ENCODE results near the gene ABHD15. TPM values are rescaled to one million over a fixed set of nuclear protein-coding genes. Genes with fewer than 3 reads are reported as not detected.

Gene ABHD15, protein sequence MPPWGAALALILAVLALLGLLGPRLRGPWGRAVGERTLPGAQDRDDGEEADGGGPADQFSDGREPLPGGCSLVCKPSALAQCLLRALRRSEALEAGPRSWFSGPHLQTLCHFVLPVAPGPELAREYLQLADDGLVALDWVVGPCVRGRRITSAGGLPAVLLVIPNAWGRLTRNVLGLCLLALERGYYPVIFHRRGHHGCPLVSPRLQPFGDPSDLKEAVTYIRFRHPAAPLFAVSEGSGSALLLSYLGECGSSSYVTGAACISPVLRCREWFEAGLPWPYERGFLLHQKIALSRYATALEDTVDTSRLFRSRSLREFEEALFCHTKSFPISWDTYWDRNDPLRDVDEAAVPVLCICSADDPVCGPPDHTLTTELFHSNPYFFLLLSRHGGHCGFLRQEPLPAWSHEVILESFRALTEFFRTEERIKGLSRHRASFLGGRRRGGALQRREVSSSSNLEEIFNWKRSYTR
- polyA plus RNA-seq (2012; ENCODE audit: low read depth, missing spikeins): 1.9 TPM

DNA sequence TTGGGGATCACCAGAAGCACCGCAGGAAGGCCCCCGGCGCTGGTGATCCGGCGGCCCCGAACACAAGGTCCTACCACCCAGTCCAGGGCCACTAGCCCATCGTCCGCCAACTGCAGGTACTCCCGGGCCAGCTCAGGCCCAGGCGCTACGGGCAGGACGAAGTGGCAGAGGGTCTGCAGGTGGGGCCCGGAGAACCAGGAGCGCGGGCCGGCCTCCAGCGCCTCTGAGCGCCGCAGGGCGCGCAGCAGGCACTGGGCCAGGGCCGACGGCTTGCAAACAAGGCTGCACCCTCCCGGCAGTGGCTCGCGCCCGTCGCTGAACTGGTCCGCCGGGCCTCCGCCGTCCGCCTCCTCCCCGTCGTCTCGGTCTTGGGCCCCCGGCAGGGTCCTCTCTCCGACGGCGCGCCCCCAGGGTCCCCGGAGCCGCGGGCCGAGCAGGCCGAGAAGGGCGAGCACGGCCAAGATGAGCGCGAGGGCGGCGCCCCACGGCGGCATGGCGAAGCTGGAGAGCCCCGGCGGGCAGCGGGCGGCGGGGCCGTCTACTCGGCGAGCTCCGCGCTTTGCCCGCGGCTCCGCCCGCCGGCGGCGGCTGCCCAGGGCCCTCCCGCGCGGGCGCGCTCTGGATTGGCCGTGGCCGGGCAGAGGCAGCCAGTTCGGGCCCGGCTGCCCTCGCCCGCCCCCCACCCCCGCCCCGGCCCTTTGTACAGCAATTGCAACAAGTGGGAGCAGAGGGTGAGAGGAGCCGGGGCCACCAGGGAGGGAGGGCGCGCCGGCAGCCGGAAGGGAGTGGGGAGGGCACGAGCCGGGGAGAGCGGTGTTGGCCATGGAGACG, at the start of gene ABHD15:
Gene ABHD15, minus strand, starts transcription at position 565 of the 831 bp plus-strand sequence. Its CDS starts 71 bp downstream, at position 494.
- peak; percentile 63 for DNase-seq (ENCODE audit: insufficient read length, low spot score)

DNA sequence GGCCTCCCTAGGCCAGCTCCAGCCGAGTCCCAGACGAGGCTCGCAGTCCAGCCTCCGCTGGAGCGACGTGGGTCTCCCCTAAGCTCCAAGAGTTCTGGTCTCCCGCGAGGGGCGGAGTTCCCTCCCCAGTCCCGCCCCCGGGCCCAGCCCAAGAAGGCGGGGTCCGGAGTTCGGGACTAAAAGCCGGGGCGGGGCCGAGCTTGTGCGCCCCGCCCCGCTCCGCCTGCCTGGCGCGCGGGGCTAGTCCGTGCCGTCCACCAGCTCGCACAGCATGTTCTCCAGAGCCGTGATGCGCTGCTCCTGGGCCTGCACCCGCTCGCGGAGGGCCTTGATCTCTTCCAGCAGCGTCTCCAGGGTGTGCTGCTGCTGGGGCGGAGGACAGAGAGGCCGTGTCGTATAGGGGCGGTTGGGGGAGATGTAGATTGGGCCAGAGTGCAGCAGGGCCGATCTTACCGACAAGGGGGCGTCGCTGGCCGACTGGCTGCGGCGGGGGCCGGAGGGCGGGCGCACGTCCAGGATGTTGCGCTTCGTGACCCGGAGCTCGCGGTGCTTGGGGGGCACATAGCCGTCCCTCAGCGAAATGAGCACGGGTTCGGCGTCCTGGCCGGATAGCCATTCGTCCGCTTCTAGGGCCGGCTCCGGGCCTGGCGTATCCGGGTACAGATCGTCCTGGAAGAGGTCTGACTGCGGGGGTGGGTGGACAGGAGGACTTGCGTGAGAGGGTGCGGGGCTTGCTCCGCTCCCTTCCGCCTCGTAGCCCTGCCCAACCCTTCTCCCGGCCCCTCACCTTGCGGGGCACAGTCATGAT, 48.9 kb upstream of the ABHD15 start:
- TF ChIP-seq TAF1 (IDR thresholded peaks at IDR 0.05; ENCODE audit: low read depth, low read length): no peak
- TF ChIP-seq PAX5 (IDR thresholded peaks at IDR 0.05; ENCODE audit: insufficient read depth, low read length, severe bottlenecking): no peak
- no peak for TF ChIP-seq POLR2AphosphoS5 (IDR thresholded peaks at IDR 0.05; ENCODE audit: low read depth, low read length)
- DNase-seq (ENCODE audit: insufficient read length, low spot score) (peak; percentile 90), FAIRE-seq (peak; percentile 90)

More for the DNA sequence above, at the start of gene ABHD15:
- peak; percentile 70 for FAIRE-seq
- TF ChIP-seq POLR2A (IDR thresholded peaks at IDR 0.05; ENCODE audit: low read depth, low read length) (no peak), SPI1 (IDR thresholded peaks at IDR 0.05; ENCODE audit: low read depth, low read length) (no peak), PAX5 (IDR thresholded peaks at IDR 0.05; ENCODE audit: insufficient read depth, low read length, severe bottlenecking) (no peak), POLR2AphosphoS5 (IDR thresholded peaks at IDR 0.05; ENCODE audit: low read depth, low read length) (no peak), TAF1 (IDR thresholded peaks at IDR 0.05; ENCODE audit: low read depth, low read length) (no peak), POU2F2 (IDR thresholded peaks at IDR 0.05; ENCODE audit: low read depth, low read length) (no peak)

DNA sequence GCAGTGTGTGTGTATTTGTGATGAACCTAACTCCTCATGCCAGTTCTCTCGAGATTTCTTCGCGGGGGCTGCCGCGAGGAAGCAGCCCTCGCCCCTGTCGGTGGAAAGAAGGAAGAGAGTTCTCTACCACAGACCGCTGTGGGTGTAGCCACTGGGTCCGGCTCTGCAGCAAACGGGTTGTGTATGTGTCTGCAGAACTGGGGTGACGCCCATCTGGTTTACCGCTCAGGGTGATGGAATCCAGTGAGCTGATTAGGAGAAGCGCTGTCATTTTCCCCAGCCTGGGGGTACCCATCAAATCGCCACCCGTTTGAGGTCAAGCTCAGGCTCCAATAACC, 48.2 kb upstream of the ABHD15 start:
- no peak for TF ChIP-seq POLR2A (IDR thresholded peaks at IDR 0.05; ENCODE audit: low read depth, low read length)
- DNase-seq (ENCODE audit: insufficient read length, low spot score) (peak; percentile 49), FAIRE-seq (no peak)

DNA sequence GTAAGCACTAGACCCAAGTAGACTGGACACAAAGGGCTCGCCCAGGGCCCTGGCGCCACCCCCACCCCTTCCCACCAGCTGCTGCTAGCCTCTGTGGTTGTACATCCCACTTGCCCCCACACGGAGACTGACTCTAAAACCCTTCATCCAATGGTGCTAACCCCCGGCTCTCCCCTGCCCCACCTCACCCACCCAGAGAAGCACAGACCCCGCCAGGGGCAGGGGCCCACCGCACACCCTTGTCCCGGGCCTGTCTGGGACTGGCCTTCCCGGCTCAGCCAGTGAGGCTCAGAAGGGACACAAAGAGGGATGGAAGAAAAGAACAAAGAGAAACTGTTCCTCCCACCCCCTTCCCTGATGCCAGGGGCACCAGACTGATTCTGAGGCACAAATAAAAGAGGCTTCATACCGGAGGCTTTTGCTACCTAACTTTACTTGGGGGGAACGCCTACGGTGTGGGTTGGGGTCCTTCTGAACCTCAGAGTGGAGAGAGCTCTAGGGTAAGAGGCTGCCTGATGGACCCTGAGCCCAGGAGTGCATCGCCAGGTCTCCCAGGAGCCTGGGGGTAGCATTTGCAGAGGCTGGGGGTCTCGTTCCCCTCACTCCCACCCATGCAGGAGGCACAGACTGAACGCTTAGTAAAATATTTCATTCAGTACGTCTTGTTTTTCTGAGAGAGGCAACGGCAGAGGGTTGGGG, 47.7 kb upstream of the ABHD15 start:
- DNase-seq (ENCODE audit: insufficient read length, low spot score) (no peak), FAIRE-seq (no peak)
- TF ChIP-seq PAX5 (IDR thresholded peaks at IDR 0.05; ENCODE audit: insufficient read depth, low read length, severe bottlenecking) (no peak), POLR2A (IDR thresholded peaks at IDR 0.05; ENCODE audit: low read depth, low read length) (no peak), SPI1 (IDR thresholded peaks at IDR 0.05; ENCODE audit: low read depth, low read length) (no peak), TAF1 (IDR thresholded peaks at IDR 0.05; ENCODE audit: low read depth, low read length) (no peak), POU2F2 (IDR thresholded peaks at IDR 0.05; ENCODE audit: low read depth, low read length) (no peak), POLR2AphosphoS5 (IDR thresholded peaks at IDR 0.05; ENCODE audit: low read depth, low read length) (no peak)

- no peak for FAIRE-seq
- no peak for DNase-seq (ENCODE audit: insufficient read length, low spot score)
- TF ChIP-seq POU2F2 (IDR thresholded peaks at IDR 0.05; ENCODE audit: low read depth, low read length) (no peak), SPI1 (IDR thresholded peaks at IDR 0.05; ENCODE audit: low read depth, low read length) (no peak), PAX5 (IDR thresholded peaks at IDR 0.05; ENCODE audit: insufficient read depth, low read length, severe bottlenecking) (no peak), TAF1 (IDR thresholded peaks at IDR 0.05; ENCODE audit: low read depth, low read length) (no peak), POLR2AphosphoS5 (IDR thresholded peaks at IDR 0.05; ENCODE audit: low read depth, low read length) (no peak), POLR2A (IDR thresholded peaks at IDR 0.05; ENCODE audit: low read depth, low read length) (no peak)
Observed at GRCh38 chr17:29613856-29614255, 47.0 kb upstream of the ABHD15 start.

DNA sequence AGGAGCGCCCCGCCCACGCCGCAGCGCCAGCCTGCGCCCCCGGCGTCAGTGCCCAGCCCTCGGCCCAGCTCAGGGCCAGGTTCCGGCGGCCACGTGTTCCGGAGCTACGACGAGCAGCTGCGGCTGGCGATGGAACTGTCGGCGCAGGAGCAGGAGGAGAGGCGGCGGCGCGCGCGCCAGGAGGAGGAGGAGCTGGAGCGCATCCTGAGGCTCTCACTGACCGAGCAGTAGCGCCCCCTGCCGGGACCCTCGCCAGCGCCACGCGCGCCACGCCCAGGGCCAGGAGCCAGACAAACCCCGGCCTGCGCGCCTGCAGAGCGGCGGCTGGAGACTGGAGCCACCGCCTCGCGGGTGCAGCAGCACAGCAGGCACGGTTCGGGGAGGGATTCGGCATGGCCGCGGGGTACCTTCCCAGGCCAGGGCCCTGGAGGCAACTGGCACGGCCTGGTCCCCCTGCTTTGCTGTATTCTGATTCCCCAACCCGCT, 46.6 kb upstream of the ABHD15 start:
- peak; percentile 92 for TF ChIP-seq PAX5 (IDR thresholded peaks at IDR 0.05; ENCODE audit: insufficient read depth, low read length, severe bottlenecking)
- no peak for TF ChIP-seq POLR2A (IDR thresholded peaks at IDR 0.05; ENCODE audit: low read depth, low read length)
- FAIRE-seq: peak; percentile 94
- DNase-seq (ENCODE audit: insufficient read length, low spot score): peak; percentile 76

- FAIRE-seq: no peak
- TF ChIP-seq PAX5 (IDR thresholded peaks at IDR 0.05; ENCODE audit: insufficient read depth, low read length, severe bottlenecking) (no peak), TAF1 (IDR thresholded peaks at IDR 0.05; ENCODE audit: low read depth, low read length) (no peak), POLR2A (IDR thresholded peaks at IDR 0.05; ENCODE audit: low read depth, low read length) (no peak), POLR2AphosphoS5 (IDR thresholded peaks at IDR 0.05; ENCODE audit: low read depth, low read length) (no peak), SPI1 (IDR thresholded peaks at IDR 0.05; ENCODE audit: low read depth, low read length) (no peak), POU2F2 (IDR thresholded peaks at IDR 0.05; ENCODE audit: low read depth, low read length) (no peak)
- no peak for DNase-seq (ENCODE audit: insufficient read length, low spot score)
Observed at GRCh38 chr17:29612404-29613280, 45.8 kb upstream of the ABHD15 start.

GRCh38 chr17:29612094-29612403, 45.2 kb upstream of the ABHD15 start:
- no peak for TF ChIP-seq POLR2A (IDR thresholded peaks at IDR 0.05; ENCODE audit: low read depth, low read length)
- no peak for TF ChIP-seq SPI1 (IDR thresholded peaks at IDR 0.05; ENCODE audit: low read depth, low read length)
- DNase-seq (ENCODE audit: insufficient read length, low spot score): no peak
- FAIRE-seq: no peak

Measured in GM12891 (cell line).